Activated CD8-positive, alpha-beta T cell treated with anti-CD3 and anti-CD28 coated beads for 36 hours (primary cell): Measurements from ENCODE around the gene NAB2. TPM values are rescaled to one million over a fixed set of nuclear protein-coding genes. Genes with fewer than 3 reads are reported as not detected.

Experiments
- ATAC-seq: fragments of 200-7000 bp; cut with Tn5 transposase; one replicate; pipeline ENCODE4 v1.10.0; 2021; ENCODE audit warnings: mild to moderate bottlenecking, moderate library complexity
- CTCF ChIA-PET: fragments of 350-600 bp; sonication (Branson Sonifier 250); formaldehyde crosslinking; loops from one replicate; lab custom pipeline; 2021; ENCODE audit warnings: antibody characterized with exemption; lab: Charles Lee
- POLR2A ChIA-PET: fragments of 350-600 bp; sonication (Branson Sonifier 250); formaldehyde crosslinking; loops from one replicate; lab custom pipeline; 2021; ENCODE audit warnings: antibody characterized with exemption; lab: Charles Lee
- DNase-seq: peaks from one replicate; pipeline ENCODE4 v3.0.0-alpha.2; 2020
- H3K27ac Mint-ChIP-seq: one replicate; pipeline ENCODE4 v1.8.0; 2021; ENCODE audit warnings: mild to moderate bottlenecking, mixed read lengths
- H3K27me3 Mint-ChIP-seq: one replicate; pipeline ENCODE4 v1.8.0; 2021; ENCODE audit warnings: mixed read lengths
- H3K36me3 Mint-ChIP-seq: one replicate; pipeline ENCODE4 v1.8.0; 2021; ENCODE audit warnings: low read depth, mixed read lengths
- H3K4me1 Mint-ChIP-seq: one replicate; pipeline ENCODE4 v1.8.0; 2021; ENCODE audit warnings: low read depth, mixed read lengths
- H3K4me3 Mint-ChIP-seq: one replicate; pipeline ENCODE4 v1.8.0; 2021; ENCODE audit warnings: mild to moderate bottlenecking, moderate library complexity, mixed read lengths
- H3K9me3 Mint-ChIP-seq: one replicate; pipeline ENCODE4 v1.8.0; 2021; ENCODE audit warnings: mixed read lengths
- CTCF ChIP-seq: fragments of 200-600 bp; IDR thresholded peaks from one replicate; pipeline ENCODE4 v1.8.0; 2022; ENCODE audit warnings: antibody characterized with exemption, mild to moderate bottlenecking
- intact Hi-C: fragments of 100-400 bp; cut with micrococcal nuclease; formaldehyde crosslinking; loops from one replicate; pipeline ENCODE4 v1.10.0; 2022
- total RNA-seq, 2 experiments: library from RNA; stranded (reverse); gene quantifications; one replicate each; pipeline ENCODE4 v1.2.3, GENCODE V29; 2021

The NAB2 gene
- total RNA-seq, 2 experiments from 2014 or later, result 69.3 to 70.8 TPM

GRCh38 chr12:57097554-57097835 is 8.6 kb downstream of the NAB2 start:
- H3K27ac Mint-ChIP-seq, result peak overlapping the region; percentile 92
- peaks cover 66% of the 10 kb centered on the region for H3K36me3 Mint-ChIP-seq
- H3K27me3 Mint-ChIP-seq, result no peaks in the 10 kb centered on the region
- H3K4me3 Mint-ChIP-seq, result no peak overlapping the region
- ChIA-PET POLR2A (interaction anchor here (2.0 to 18.7 kb wide), 5 partner anchors 2 to 32 kb away, joined by 6 to 417 read pairs (median 155); partner anchors contain the start of genes NAB2, NEMP1 and STAT6), CTCF (interaction anchor here (1.1 to 12.4 kb wide), 5 partner anchors 11 to 116 kb away, joined by 3 to 193 read pairs (median 7); partner anchors contain the start of gene STAT6)
- no peak for DNase-seq
- intact Hi-C loops, result no loop called here
- H3K9me3 Mint-ChIP-seq, result no peaks in the 10 kb centered on the region
- no peak for ATAC-seq
- no peak for TF ChIP-seq CTCF
- peaks cover 72% of the 10 kb centered on the region for H3K4me1 Mint-ChIP-seq

DNA sequence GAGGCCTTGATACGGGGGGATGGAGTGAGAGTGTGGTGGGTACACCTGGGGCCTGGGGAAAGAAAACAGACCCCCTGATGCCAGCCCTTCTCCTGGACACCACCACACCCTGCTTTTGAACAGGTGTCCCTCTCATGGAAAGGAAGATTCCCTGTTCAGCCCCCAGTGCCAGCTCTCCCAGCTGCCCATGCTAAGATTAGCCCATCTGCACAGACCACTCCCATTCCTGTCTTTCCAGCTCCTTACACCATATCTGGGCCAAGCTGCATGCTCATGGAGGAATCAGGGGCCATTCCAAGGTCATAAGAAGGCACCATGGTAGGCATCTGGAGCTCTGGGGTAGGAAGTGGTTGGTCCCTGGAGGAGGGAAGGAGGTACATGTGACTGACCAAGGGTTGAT is 9.6 kb downstream of the NAB2 start:
- no peak for ATAC-seq
- CTCF ChIA-PET, result interaction anchor here (1.1 to 12.4 kb wide), 8 partner anchors 8 to 112 kb away, joined by 3 to 193 read pairs (median 10); partner anchors contain the start of gene STAT6

DNA sequence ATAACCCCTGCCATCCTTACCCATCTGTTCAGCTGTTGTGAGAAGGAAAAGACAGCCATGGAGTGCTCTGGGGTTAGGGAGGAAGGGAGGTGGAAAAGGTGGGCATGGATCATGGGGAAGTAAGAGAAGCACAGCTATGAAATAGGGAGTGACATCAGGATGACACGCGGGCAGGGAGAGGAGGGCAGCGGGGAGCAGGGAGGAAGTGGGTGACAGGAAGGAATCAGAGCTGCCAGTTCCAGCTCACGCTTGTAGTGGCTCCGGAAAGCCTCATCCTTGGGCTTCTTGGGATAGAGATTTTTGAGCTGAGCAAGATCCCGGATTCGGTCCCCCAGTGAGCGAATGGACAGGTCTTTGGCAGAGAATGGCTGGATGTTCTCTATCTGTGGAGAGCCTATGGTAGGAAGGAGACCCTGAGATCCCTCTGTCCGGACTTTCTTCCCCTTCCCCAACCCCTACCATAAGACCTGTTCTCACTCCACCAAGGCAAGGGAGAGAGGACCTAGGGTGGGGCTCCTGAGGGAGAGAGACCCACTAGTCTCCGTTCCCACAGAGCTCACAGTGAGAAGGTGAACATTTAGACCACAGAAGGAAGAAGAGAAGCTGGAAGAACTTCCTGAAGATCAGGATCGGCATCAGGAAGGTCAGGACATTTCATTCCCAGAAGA is 10.3 kb downstream of the NAB2 start:
- no peak overlapping the region for H3K4me3 Mint-ChIP-seq
- H3K9me3 Mint-ChIP-seq, result no peaks in the 10 kb centered on the region
- ChIA-PET POLR2A (interaction anchor here (0.9 to 18.7 kb wide), 8 partner anchors 4 to 358 kb away, joined by 3 to 417 read pairs (median 6); partner anchors contain the start of genes LRP1, NAB2, NEMP1 and STAT6), CTCF (interaction anchor here (1.1 to 3.8 kb wide), 6 partner anchors 9 to 113 kb away, joined by 3 to 14 read pairs (median 8); partner anchors contain the start of gene STAT6)
- H3K27me3 Mint-ChIP-seq, result no peaks in the 10 kb centered on the region
- no peak for DNase-seq
- intact Hi-C loops, result no loop called here
- peak overlapping the region; percentile 79 for H3K27ac Mint-ChIP-seq
- H3K36me3 Mint-ChIP-seq, result peaks cover 63% of the 10 kb centered on the region
- H3K4me1 Mint-ChIP-seq, result peaks cover 67% of the 10 kb centered on the region
- no peak for TF ChIP-seq CTCF
- ATAC-seq, result no peak

More for the DNA sequence above, 9.6 kb downstream of the NAB2 start:
- peaks cover 68% of the 10 kb centered on the region for H3K4me1 Mint-ChIP-seq
- no peak for TF ChIP-seq CTCF
- peaks cover 60% of the 10 kb centered on the region for H3K36me3 Mint-ChIP-seq
- POLR2A ChIA-PET, result interaction anchor here (0.9 to 18.7 kb wide), 8 partner anchors 3 to 358 kb away, joined by 3 to 417 read pairs (median 6); partner anchors contain the start of genes LRP1, NAB2, NEMP1 and STAT6
- intact Hi-C loops, result no loop called here
- H3K27me3 Mint-ChIP-seq, result no peaks in the 10 kb centered on the region
- H3K27ac Mint-ChIP-seq, result peak overlapping the region; percentile 79
- H3K9me3 Mint-ChIP-seq, result no peaks in the 10 kb centered on the region
- no peak overlapping the region for H3K4me3 Mint-ChIP-seq
- no peak for DNase-seq

DNA sequence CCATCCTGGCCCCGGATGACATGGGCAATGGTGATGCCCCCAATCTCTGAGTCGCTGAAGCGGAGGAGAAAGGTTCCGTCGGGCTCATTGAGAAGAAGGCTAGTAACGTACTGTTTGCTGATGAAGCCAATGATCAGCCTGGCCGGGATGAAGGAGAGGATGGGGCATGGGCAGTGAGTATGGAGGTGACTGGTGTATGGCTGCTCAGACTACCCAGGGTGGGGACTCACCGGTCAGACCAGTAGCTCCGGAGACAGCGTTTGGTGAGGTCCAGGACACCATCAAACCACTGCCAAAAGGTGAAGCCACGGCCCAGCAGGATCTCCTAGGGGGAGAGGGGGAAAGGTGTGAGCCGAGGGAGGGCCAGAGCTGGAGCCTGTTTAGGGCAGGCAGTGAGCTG is 10.9 kb downstream of the NAB2 start:
- H3K4me1 Mint-ChIP-seq, result peaks cover 67% of the 10 kb centered on the region
- H3K27me3 Mint-ChIP-seq, result no peaks in the 10 kb centered on the region
- ChIA-PET CTCF (interaction anchor here (1.1 to 3.8 kb wide), 6 partner anchors 9 to 76 kb away, joined by 3 to 14 read pairs (median 8); partner anchors contain the start of gene STAT6), POLR2A (interaction anchor here (1.2 to 18.7 kb wide), 4 partner anchors 4 to 29 kb away, joined by 3 to 417 read pairs (median 216); partner anchors contain the start of genes LRP1, NAB2, NEMP1 and STAT6)
- peaks cover 64% of the 10 kb centered on the region for H3K36me3 Mint-ChIP-seq
- H3K4me3 Mint-ChIP-seq, result no peak overlapping the region
- no peak for TF ChIP-seq CTCF
- DNase-seq (no peak), ATAC-seq (no peak)
- H3K27ac Mint-ChIP-seq, result peak overlapping the region; percentile 43
- intact Hi-C loops, result no loop called here
- no peaks in the 10 kb centered on the region for H3K9me3 Mint-ChIP-seq
